Spleen (tissue), 11 donors: ENCODE measurements around the gene ALDH1A3. TPM values are rescaled to one million over a fixed set of nuclear protein-coding genes. Genes with fewer than 3 reads are reported as not detected.

Source experiments
- DNase-seq: peaks from one replicate; pipeline ENCODE4 v3.0.0-alpha.2; 2020
- H3K27ac ChIP-seq, 8 donors: fragments of 200-600 bp; sonication (generic) in 7 of 8; 1 replicate in 4 of 8; 2 replicates in 4 of 8; pipeline versions ENCODE4 v1.5.0 to v1.8.0; 2016 to 2021; ENCODE audit warnings: inconsistent platforms in 4 of 8, mild to moderate bottlenecking in 4 of 8, moderate library complexity in 1 of 8
- H3K27me3 ChIP-seq, 7 donors: fragments of 200-600 bp; sonication (generic) in 6 of 7; replicated peaks in 1 of 7; 1 replicate in 4 of 7; 2 replicates in 3 of 7; pipeline versions ENCODE4 v1.5.0 to v1.8.0; 2016 to 2021; ENCODE audit warnings: inconsistent platforms in 3 of 7, mild to moderate bottlenecking in 1 of 7
- H3K36me3 ChIP-seq, 6 donors: fragments of 200-600 bp; sonication (generic) in 5 of 6; 1 replicate in 4 of 6; 2 replicates in 2 of 6; pipeline versions ENCODE4 v1.5.0 to v1.8.0; 2016 to 2021; ENCODE audit warnings: inconsistent platforms in 2 of 6
- H3K4me1 ChIP-seq, 6 donors: fragments of 200-600 bp; sonication (generic) in 5 of 6; 1 replicate in 3 of 6; 2 replicates in 3 of 6; pipeline versions ENCODE4 v1.5.0 to v1.8.0; 2016 to 2021; ENCODE audit warnings: inconsistent platforms in 3 of 6
- H3K4me3 ChIP-seq, 8 donors: fragments of 200-600 bp; sonication (generic) in 7 of 8; 1 replicate in 4 of 8; 2 replicates in 4 of 8; pipeline versions ENCODE4 v1.5.0 to v1.8.0; 2016 to 2021; ENCODE audit warnings: inconsistent platforms in 4 of 8, mild to moderate bottlenecking in 4 of 8, moderate library complexity in 2 of 8
- H3K9me3 ChIP-seq, 8 donors: fragments of 200-600 bp; sonication (generic) in 7 of 8; 1 replicate in 4 of 8; 2 replicates in 4 of 8; pipeline versions ENCODE4 v1.5.0 to v1.8.0; 2016 to 2021; ENCODE audit warnings: inconsistent platforms in 4 of 8
- POLR2A ChIP-seq, 3 donors: fragments of 450-650 bp; IDR thresholded peaks; one replicate each; pipeline ENCODE4 v1.5.1; 2017; ENCODE audit warnings: antibody characterized with exemption in 3 of 3, mild to moderate bottlenecking in 1 of 3
- POLR2AphosphoS5 ChIP-seq, 3 donors: sonication (generic); formaldehyde crosslinking; IDR thresholded peaks; one replicate each; pipeline ENCODE4 v1.5.1; 2017; ENCODE audit warnings: antibody characterized with exemption in 3 of 3
- WGBS, 5 donors: extraction: QIAGEN DNeasy Blood & Tissue Kit in 3 of 5; methylation state at CpG; one replicate each; pipeline versions ENCODE4 v1.1.5 to v1.1.7; 2013 to 2018; 5-methylcytosine and 5-hydroxymethylcytosine counted together
- intact Hi-C: fragments of 100-400 bp; cut with DNase I; formaldehyde crosslinking; loops from one replicate; pipeline ENCODE4 v1.15.0; 2023; ENCODE audit warnings: low total_unique reads
- polyA plus RNA-seq, 3 donors: library from polyadenylated mRNA; stranded (reverse); fragments of 200-250 nt; gene quantifications; one replicate each; pipeline ENCODE4 v1.2.1, GENCODE V29; 2013
- total RNA-seq, 7 donors: library from RNA; depleted of rRNA in 3 of 7; stranded (reverse); fragments of >200 nt in 3 of 7; fragmentation: NEBNext Ultra II Directional in 4 of 7; extraction: Animal tissue kit (Norgen Biotek cat#: 25700) in 4 of 7; gene quantifications; one replicate each; pipeline versions ENCODE4 v1.1.0 to v1.2.1, GENCODE V29; 2016 to 2021
- TF ChIP-seq, protein P1 (sequence below), 11 experiments: fragments of 200-600 bp in 7 of 11; fragments of 450-650 bp in 4 of 11; sonication (generic) in 4 of 11; IDR thresholded peaks in 8 of 11; conservative IDR thresholded peaks in 3 of 11; 1 replicate in 7 of 11; 2 replicates in 4 of 11; pipeline versions ENCODE4 v1.4.0 to v1.8.0; 2016 to 2021; ENCODE audit warnings: antibody characterized with exemption in 11 of 11, inconsistent platforms in 4 of 11, mild to moderate bottlenecking in 1 of 11
- donor health status: healthy with polysubstance abuse.
- donor health status: DM: no; HTN: no; CAD: no; lungs with moderate emphysema.
- donor health status: DM: no; HTN: no; CAD: no.
- donor health status: Bipolar disorder and iron deficiency.
- donor health status: healthy.
- donor health status: DM: no; HTN: no; CAD: no.
- donor health status: DM: yes; HTN: yes; CAD: no.

Gene ALDH1A3
- total and polyA plus RNA-seq, 10 donors = 0.94 to 22.3 (median 4.6) TPM

DNA sequence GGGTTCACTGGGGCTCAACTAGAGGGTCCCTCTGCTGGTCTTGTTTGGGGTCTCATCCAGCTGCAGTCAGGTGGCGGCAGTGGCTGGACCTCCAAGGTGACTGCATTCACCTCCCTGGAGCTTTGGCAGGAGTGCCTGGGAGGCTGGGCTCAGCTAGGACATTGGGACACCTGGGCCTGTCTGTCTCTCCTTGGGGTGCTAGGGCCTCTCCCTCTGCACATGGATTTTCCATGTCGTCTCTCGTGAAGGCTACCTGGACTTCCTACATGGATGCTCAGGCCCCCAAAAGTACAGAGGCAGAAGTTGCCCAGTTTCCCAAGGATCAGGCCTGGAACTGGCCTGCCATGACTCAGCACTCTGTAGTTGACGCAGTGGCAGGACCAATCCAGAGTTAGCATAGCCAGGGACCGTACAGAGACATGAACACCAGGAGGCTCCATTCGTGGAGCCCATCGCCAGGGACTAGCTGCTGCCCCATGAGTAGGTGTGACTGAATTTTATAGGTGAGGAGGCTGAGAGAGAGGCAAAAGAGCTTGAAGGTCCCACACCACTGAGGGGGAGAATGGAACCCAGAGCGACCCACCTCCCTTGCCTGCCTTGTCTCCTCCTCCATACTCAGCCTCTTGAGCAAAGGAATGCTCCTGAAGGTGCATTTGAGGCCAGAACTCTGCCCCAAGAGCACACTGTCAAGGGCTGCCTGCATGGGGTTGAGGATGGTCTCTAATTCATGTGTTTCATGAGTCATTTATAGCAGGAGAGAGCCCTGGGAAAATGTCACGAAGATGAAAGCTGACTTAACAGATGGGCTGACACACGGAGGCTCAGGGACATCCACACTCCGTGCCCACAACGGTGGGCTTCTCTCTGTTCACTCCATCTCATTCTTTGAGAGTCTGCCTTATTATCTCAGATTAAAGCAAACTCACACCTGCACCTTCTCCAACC, 13.0 kb upstream of the ALDH1A3 start:
- intact Hi-C loops = no loop called here
- 84 to 94% (median 90%) methylated on average over 10 to 12 of the region's 12 CpGs for WGBS, 5 donors
- H3K36me3 ChIP-seq = no peaks in the 10 kb centered on the region

DNA sequence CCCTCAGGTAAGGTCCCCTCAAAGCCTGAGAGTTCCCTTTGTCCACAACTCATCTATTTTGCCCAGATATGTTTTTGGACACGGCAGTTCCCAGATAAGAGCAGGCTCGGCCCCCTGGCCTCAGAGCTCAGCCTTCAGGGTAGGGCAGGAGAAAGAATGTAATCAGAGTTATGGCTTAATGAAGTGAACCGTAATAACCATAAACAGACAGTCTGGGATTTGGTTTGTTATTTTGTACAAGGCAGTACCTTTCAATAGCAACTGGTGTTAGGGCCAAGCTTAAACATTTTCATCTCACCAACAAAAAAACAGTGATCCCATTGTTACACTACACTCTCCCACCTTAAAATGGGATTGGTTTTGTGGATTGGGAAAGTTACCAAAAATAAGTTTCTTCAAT, 12.2 kb upstream of the ALDH1A3 start:
- no peak for DNase-seq
- intact Hi-C loops = no loop called here

More for the DNA sequence above, 13.0 kb upstream of the ALDH1A3 start:
- H3K4me1 ChIP-seq = no peaks in the 10 kb centered on the region
- peaks cover 0 to 11% (median 0%) of the 10 kb centered on the region in 7 donors for H3K27me3 ChIP-seq
- no peak for DNase-seq
- H3K27ac ChIP-seq = no peak overlapping the region
- no peak overlapping the region for H3K4me3 ChIP-seq
- TF ChIP-seq, protein P1, sequence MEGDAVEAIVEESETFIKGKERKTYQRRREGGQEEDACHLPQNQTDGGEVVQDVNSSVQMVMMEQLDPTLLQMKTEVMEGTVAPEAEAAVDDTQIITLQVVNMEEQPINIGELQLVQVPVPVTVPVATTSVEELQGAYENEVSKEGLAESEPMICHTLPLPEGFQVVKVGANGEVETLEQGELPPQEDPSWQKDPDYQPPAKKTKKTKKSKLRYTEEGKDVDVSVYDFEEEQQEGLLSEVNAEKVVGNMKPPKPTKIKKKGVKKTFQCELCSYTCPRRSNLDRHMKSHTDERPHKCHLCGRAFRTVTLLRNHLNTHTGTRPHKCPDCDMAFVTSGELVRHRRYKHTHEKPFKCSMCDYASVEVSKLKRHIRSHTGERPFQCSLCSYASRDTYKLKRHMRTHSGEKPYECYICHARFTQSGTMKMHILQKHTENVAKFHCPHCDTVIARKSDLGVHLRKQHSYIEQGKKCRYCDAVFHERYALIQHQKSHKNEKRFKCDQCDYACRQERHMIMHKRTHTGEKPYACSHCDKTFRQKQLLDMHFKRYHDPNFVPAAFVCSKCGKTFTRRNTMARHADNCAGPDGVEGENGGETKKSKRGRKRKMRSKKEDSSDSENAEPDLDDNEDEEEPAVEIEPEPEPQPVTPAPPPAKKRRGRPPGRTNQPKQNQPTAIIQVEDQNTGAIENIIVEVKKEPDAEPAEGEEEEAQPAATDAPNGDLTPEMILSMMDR (IDR thresholded peaks at IDR 0.05 in 8 of 11, conservative IDR thresholded peaks at IDR 0.05 in 3 of 11) = no peak
- no peak for TF ChIP-seq POLR2AphosphoS5 (IDR thresholded peaks at IDR 0.05)
- TF ChIP-seq POLR2A (IDR thresholded peaks at IDR 0.05) = no peak
- peaks cover 0 to 16% (median 8%) of the 10 kb centered on the region in 8 donors for H3K9me3 ChIP-seq

DNA sequence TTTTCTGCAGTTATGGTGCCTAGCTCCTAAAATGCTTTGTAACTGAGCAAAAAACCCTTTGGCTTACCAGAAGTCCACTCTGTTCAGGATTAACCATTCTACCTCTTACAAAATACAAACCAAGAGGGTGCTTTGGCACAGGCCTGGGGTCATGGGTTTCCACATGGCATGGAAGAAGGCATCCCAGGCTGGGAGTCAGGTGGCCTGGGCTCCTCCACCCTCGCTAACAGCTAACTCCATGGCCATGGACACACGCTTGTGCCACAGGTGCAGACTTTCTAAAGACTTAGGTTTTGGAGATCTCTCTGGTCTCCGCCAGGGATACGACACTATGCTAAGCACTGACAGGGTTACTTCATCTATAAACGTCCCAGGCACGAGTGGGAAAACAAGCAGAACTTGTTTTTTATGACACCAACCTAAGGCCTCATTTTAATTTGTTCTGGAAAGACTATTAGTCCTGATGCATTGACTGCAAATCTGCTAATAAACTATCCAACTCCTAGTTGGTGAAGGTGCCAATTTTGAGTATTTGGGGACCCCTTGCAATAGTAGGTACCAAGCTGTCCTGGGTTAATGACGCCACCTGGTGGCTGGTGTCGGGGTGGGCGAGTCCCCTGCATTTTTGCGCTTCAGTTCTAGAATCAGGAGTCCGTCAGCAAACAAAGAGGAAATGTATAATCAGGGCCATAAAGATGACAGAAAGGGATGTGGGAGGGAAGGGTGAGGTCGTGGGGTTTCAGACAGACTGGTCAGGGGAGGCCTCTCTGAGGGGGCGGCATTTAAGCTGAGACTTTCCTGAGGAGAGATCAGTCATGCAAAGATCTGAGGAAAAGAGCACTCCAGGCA, 10.3 kb upstream of the ALDH1A3 start:
- no peaks in the 10 kb centered on the region for H3K36me3 ChIP-seq
- H3K4me3 ChIP-seq = no peak overlapping the region
- peaks cover 0 to 8% (median 0%) of the 10 kb centered on the region in 7 donors for H3K27me3 ChIP-seq
- 62 to 71% (median 66%) methylated on average over 13 of the region's 13 CpGs for WGBS, 5 donors
- H3K4me1 ChIP-seq = peaks cover 0 to 6% (median 0%) of the 10 kb centered on the region in 6 donors
- peak; percentile 21 for DNase-seq
- intact Hi-C loops = no loop called here
- H3K27ac ChIP-seq = no peak overlapping the region
- H3K9me3 ChIP-seq = peaks cover 0 to 16% (median 8%) of the 10 kb centered on the region in 8 donors
- TF ChIP-seq POLR2AphosphoS5 (IDR thresholded peaks at IDR 0.05) (no peak), POLR2A (IDR thresholded peaks at IDR 0.05) (no peak)
- TF ChIP-seq, protein P1 (IDR thresholded peaks at IDR 0.05 in 8 of 11, conservative IDR thresholded peaks at IDR 0.05 in 3 of 11) = peak in 3 of 11 experiments; percentile 10 to 21 (median 14)

More for the DNA sequence above, 12.2 kb upstream of the ALDH1A3 start:
- no peak overlapping the region for H3K27ac ChIP-seq
- H3K4me3 ChIP-seq = no peak overlapping the region
- H3K27me3 ChIP-seq = peaks cover 0 to 3% (median 0%) of the 10 kb centered on the region in 7 donors
- no peaks in the 10 kb centered on the region for H3K36me3 ChIP-seq
- WGBS, 5 donors = 84 to 92% (median 88%) methylated on average over 3 of the region's 3 CpGs
- no peaks in the 10 kb centered on the region for H3K4me1 ChIP-seq
- peaks cover 0 to 16% (median 8%) of the 10 kb centered on the region in 8 donors for H3K9me3 ChIP-seq
- TF ChIP-seq POLR2A (IDR thresholded peaks at IDR 0.05) = no peak
- TF ChIP-seq POLR2AphosphoS5 (IDR thresholded peaks at IDR 0.05) = no peak
- TF ChIP-seq, protein P1 (IDR thresholded peaks at IDR 0.05 in 8 of 11, conservative IDR thresholded peaks at IDR 0.05 in 3 of 11) = no peak
